ENCODE measurements around the gene IFNA16. TPM values are rescaled to one million over a fixed set of nuclear protein-coding genes. Genes with fewer than 3 reads are reported as not detected.

Gene IFNA16
- total RNA-seq, 1 experiment from 2014 or later: not detected

DNA sequence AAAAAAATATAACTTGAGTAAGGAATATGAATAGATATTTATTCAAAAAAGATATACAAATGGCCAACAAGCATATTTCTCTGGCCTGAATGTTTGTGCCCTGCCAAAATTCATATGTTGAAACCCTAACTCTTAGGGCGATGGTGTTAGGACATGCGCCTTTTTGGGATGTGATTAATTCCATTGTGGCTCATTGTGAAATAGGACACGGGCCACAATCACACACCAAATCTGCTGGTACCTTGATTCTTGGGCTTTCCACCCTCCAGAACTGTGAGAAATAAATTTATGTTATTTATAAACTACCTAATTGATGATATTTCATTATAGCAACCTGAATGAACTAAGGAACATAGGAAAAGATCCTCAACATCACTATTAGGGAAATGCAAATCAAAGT lies 45.0 kb downstream of the IFNA16 start:
- no peaks in the 10 kb centered on the region for H3K4me1 Mint-ChIP-seq
- Histone ChIP-seq H3T11ph (ENCODE audit: low read length) (no peak overlapping the region), H2AFZ (ENCODE audit: low read length) (no peak overlapping the region), H3K4me2 (ENCODE audit: insufficient read depth, insufficient read length, low read length) (no peak overlapping the region), H3K14ac (ENCODE audit: insufficient read depth, low read length) (no peak overlapping the region), H2BK5ac (ENCODE audit: insufficient read length, low read length) (no peak overlapping the region), H3K23me2 (ENCODE audit: insufficient read length, low read depth, low read length, poor library complexity, severe bottlenecking) (no peaks in the 10 kb centered on the region), H3K27me3 (ENCODE audit: insufficient read depth, low read length) (no peaks in the 10 kb centered on the region), H2BK120ac (ENCODE audit: low read depth, low read length, poor library complexity, severe bottlenecking) (no peak overlapping the region), H3K9ac (ENCODE audit: extremely low read depth, insufficient read length, low read length) (no peak overlapping the region), H3K79me2 (ENCODE audit: insufficient read depth, low read length) (no peaks in the 10 kb centered on the region), H4K91ac (ENCODE audit: insufficient read length, low read depth, low read length) (no peak overlapping the region), H3K9me3 (ENCODE audit: control insufficient read depth, low read depth, low read length) (no peaks in the 10 kb centered on the region), H4K8ac (replicated peaks; ENCODE audit: insufficient read length, low read depth, low read length) (no peak overlapping the region), H2BK15ac (ENCODE audit: low read depth, low read length) (no peak overlapping the region), H3K23ac (ENCODE audit: insufficient read length, low read depth, low read length) (no peak overlapping the region), H4K20me1 (ENCODE audit: control insufficient read depth, insufficient read depth, insufficient read length) (no peaks in the 10 kb centered on the region), H2AK5ac (ENCODE audit: insufficient read length, low read length) (no peak overlapping the region), H2BK20ac (ENCODE audit: low read depth, low read length, poor library complexity, severe bottlenecking) (no peak overlapping the region), H4K5ac (ENCODE audit: insufficient read length, low read depth, low read length) (no peak overlapping the region), H3K79me1 (ENCODE audit: insufficient read depth, low read depth, low read length, poor library complexity, severe bottlenecking) (no peaks in the 10 kb centered on the region), H3K4ac (ENCODE audit: low read depth, low read length) (no peak overlapping the region), H3K27ac (ENCODE audit: insufficient read length, low read depth, low read length) (no peak overlapping the region), H3K18ac (ENCODE audit: insufficient read length, low read depth, low read length) (no peak overlapping the region), H2BK12ac (ENCODE audit: insufficient read length, low read depth, low read length) (no peak overlapping the region), H3K56ac (ENCODE audit: insufficient read length, low read depth, low read length) (no peak overlapping the region), H3K4me1 (ENCODE audit: insufficient read depth, low read length) (no peaks in the 10 kb centered on the region)
- WGBS (ENCODE audit: extremely low coverage, insufficient read length, low lambda C conversion rate): no CpG with 5 or more reads among the region's 3 CpGs
- no peak overlapping the region for H3K27ac Mint-ChIP-seq
- H3K27me3 Mint-ChIP-seq (ENCODE audit: low read depth): peaks cover 2% of the 10 kb centered on the region
- TF ChIP-seq, protein P1, sequence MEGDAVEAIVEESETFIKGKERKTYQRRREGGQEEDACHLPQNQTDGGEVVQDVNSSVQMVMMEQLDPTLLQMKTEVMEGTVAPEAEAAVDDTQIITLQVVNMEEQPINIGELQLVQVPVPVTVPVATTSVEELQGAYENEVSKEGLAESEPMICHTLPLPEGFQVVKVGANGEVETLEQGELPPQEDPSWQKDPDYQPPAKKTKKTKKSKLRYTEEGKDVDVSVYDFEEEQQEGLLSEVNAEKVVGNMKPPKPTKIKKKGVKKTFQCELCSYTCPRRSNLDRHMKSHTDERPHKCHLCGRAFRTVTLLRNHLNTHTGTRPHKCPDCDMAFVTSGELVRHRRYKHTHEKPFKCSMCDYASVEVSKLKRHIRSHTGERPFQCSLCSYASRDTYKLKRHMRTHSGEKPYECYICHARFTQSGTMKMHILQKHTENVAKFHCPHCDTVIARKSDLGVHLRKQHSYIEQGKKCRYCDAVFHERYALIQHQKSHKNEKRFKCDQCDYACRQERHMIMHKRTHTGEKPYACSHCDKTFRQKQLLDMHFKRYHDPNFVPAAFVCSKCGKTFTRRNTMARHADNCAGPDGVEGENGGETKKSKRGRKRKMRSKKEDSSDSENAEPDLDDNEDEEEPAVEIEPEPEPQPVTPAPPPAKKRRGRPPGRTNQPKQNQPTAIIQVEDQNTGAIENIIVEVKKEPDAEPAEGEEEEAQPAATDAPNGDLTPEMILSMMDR (conservative IDR thresholded peaks at IDR 0.05): no peak
- no peak overlapping the region for H3K4me3 Mint-ChIP-seq
- H3K36me3 Mint-ChIP-seq (ENCODE audit: insufficient read depth in 1 of 3, low read depth in 3 of 3): no peaks in the 10 kb centered on the region
- no peak for DNase-seq
- no peaks in the 10 kb centered on the region for H3K9me3 Mint-ChIP-seq
